GM12873 (cell line): ENCODE measurements around the gene BTG1.

Source experiments
- TF ChIP-seq, protein P1 (sequence below): IDR thresholded peaks from 2 replicates; pipeline ENCODE4 v1.5.1; 2012; ENCODE audit warnings: low read depth, mild to moderate bottlenecking, moderate library complexity, low read length, control low read depth; ENCODE audit not compliant: insufficient read depth; ENCODE audit errors: missing control alignments

BTG1 gene

DNA sequence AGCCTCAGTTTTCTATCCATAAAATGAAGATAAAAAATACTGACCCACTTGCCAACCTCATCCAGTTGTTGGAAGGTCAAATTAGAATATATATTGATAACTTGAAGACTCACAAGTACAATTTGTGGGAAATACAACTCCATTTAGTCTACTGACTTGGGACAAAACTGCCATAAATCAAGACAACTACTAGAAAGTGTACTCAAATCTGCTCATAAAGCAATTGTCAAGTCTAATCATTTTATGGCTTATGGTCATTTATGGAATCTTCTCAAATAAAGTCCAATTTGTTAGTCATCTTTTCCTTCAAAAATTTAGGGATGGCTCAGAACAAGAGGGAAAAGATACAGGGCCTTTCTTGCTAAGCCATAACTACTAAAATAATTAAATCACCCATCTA, 7.0 kb downstream of the BTG1 start:
- TF ChIP-seq, protein P1, sequence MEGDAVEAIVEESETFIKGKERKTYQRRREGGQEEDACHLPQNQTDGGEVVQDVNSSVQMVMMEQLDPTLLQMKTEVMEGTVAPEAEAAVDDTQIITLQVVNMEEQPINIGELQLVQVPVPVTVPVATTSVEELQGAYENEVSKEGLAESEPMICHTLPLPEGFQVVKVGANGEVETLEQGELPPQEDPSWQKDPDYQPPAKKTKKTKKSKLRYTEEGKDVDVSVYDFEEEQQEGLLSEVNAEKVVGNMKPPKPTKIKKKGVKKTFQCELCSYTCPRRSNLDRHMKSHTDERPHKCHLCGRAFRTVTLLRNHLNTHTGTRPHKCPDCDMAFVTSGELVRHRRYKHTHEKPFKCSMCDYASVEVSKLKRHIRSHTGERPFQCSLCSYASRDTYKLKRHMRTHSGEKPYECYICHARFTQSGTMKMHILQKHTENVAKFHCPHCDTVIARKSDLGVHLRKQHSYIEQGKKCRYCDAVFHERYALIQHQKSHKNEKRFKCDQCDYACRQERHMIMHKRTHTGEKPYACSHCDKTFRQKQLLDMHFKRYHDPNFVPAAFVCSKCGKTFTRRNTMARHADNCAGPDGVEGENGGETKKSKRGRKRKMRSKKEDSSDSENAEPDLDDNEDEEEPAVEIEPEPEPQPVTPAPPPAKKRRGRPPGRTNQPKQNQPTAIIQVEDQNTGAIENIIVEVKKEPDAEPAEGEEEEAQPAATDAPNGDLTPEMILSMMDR = no peak

DNA sequence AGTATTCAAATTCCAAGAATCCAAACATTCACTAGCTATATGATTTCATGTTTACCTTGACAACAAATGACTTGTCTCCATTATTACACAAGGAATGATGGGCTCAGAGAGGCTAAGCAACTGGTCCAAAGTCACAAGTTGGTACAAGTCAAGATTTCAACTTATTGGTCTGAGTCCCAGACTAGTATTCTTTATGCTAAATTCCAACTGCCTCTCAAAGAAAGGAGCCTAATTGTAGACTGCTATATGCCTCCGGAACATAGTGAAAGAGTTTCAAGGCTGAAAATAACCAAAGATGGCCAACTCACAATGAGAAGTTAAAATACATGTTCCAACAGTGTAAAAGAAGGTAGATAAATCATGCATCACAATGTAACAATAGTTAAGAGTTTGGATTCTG, 7.5 kb downstream of the BTG1 start:
- TF ChIP-seq, protein P1 = no peak

GRCh38 chr12:92136965-92137721, 8.5 kb downstream of the BTG1 start:
- TF ChIP-seq, protein P1 = no peak

DNA sequence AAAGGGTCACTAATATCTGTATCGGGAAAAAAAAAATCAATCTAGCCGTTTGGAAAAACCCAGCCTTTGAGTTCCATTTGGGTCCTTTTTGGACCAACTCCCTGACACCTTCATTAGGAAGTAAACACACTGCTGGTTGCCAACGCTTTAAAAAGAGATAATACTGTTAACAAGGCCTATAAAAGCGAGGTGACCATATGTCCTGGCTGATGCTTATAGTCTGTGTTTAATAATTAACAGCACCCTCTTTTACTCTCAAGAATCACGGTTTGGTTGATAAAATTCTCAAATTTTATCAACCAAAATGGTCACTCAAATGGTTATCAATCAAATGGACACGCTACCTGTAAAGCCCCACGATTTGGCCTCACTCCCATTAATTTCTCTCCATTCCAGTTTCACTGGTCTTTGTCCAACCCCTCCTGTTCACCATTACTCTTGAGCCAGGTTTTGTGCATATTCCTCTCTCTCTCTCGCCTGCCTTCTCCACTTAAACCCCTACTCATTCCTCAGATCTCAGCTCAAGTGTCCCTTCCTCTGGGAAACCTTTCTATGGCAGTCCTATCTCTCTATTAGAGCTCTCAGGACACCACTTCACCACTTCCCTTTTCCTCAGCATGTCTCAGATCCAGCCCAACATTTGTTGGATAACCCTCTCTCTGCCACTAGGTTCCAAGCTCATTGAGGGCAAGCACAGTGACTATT, 9.5 kb downstream of the BTG1 start:
- TF ChIP-seq, protein P1 = no peak

GRCh38 chr12:92134638-92135274, 10.9 kb downstream of the BTG1 start:
- TF ChIP-seq, protein P1 = no peak

- TF ChIP-seq, protein P1 = no peak
Measured at GRCh38 chr12:92133795-92134637, 11.6 kb downstream of the BTG1 start.
